ENCODE measurements around the gene ABCC8. TPM values are rescaled to one million over a fixed set of nuclear protein-coding genes. Genes with fewer than 3 reads are reported as not detected.

Gene ABCC8
- polyA plus RNA-seq, 3 donors = 0.71 to 1.1 (median 0.83) TPM

DNA sequence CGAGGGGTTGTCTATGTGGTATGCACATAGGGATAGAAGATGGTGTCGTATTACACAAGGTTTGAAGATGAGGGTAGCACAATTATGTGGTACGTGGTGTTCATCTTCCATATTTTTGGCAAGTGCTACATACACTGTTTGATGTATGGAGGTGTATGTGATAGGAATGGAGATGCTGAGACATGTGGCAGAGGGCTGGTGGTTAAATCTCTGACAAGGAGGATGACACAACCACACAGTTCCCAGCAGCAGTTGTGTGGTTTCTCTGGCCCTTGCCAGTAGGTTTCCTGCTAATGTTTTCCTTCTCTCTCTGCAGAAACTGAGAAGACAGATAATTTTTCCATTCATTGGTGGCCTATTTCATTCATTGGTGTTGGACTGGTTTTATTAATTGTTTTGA lies 108.1 kb downstream of the ABCC8 start:
- DNase-seq (ENCODE audit: low read depth in 3 of 3, low spot score in 2 of 3) = no peak

GRCh38 chr11:17366495-17366894 lies 110.2 kb downstream of the ABCC8 start:
- DNase-seq (ENCODE audit: low read depth in 3 of 3, low spot score in 2 of 3) = no peak

DNA sequence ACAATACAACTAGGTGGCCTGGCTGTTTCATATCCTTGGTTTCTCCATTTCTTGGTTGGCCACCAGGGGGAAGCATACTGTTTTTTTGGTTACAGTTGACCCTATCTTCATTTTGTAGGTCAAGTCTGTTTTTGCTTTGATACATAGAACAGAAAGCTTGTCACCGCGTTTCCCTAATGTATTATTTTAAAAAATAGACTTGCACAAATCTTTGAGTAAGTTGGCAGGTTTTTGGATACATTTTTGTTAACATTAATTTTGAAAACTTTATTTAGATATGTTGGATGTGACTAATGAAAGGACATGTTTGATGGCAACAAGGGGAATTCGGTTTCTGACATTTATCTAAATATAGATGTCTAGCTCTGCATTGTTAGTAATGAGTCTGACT lies 122.0 kb downstream of the ABCC8 start:
- peak in 2 of 3 donors; percentile 54 to 63 for DNase-seq (ENCODE audit: low read depth in 3 of 3, low spot score in 2 of 3)

- DNase-seq (ENCODE audit: low read depth in 3 of 3, low spot score in 2 of 3) = peak in 1 of 3 donors; percentile 13
Observed at GRCh38 chr11:17353821-17354600, 122.6 kb downstream of the ABCC8 start.

- DNase-seq (ENCODE audit: low read depth in 3 of 3, low spot score in 2 of 3) = peak in 2 of 3 donors; percentile 56 to 62
Observed at GRCh38 chr11:17352950-17353820, 123.5 kb downstream of the ABCC8 start.

DNA sequence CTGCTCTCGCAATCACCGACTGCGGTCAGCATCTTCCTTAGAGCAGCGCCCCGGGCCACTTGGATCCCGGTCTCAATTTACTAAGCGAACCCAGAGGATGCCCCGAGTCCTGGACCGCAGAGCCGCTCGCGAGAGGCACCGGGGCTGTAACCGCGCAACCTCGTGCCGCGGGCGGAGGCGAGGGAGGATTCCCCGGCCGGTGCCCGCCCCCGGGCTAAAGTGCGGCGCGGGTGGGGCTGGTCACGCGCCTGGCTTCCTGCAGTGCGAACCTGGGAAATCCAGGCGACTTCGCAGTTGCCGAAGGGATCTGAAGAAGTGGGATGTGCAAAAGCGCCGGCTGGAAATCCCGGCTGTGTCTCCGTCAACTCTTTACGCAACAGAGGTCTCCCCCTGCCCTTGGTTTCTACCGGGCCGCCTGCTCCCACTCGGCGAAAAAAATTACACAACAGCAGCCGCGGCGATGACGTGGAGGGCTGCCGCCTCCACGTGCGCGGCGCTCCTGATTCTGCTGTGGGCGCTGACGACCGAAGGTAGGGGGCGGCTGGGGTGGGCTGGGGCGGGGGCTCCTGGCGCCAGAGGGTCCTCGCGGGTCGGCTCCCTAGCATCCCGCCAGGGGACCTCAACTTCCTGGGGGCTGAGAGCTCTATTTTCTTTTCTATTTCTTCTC lies 125.0 kb downstream of the ABCC8 start, which contains the start of gene NCR3LG1:
Gene NCR3LG1 (plus strand): TSS at position 291 of the 667 bp plus-strand sequence. CDS start 170 bp downstream, at position 461.
- DNase-seq (ENCODE audit: low read depth in 3 of 3, low spot score in 2 of 3) = peak in 1 of 3 donors; percentile 24

DNA sequence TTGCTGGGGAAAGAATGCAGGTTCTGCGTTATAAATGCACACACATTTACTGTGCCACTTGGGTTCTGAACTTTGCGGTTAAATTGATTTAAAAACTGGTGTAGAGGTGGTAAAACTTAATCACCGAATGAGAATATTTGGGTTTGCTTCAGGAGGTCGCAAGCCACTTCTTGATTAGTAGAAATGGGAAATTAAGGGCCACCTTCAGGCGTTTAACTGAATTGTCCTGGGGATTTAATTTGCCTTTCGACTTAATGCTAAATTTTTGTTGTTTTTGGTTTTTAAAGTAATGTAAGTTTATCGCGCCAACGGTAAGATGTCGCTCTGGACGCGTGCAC lies 125.5 kb downstream of the ABCC8 start:
- no peak for DNase-seq (ENCODE audit: low read depth in 3 of 3, low spot score in 2 of 3)

DNA sequence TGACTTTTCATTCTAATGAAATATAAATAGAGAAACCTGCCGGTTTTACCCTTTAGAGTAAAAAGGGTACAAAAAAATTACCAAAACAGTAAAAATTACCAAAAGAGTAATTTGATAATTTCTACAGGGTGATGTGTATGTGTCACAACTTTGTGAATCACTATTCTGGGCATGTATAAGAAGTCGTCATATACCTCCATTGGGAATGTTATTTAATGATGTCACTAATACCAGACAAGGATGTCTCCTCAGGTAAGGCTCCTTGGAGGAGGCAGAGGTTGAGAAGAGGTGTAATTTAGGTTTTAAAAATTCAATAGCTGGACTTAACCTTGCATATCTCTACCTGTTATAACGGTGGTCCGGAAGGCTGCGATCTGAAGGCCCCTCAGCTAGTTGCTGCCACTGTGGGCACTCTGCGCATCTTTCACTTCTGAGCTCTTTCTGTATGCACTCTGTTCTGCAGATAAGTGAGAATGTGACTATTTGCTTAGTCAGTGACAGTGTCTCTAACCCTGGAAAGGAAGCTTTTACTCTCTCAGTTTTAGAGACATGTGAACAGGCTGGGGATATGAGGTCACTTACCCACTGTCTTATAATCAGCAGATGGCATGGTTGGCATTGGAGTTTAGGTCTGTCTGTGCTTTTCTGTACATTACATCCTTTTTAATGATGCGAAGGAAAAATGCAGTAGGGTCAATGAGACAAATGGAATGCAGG lies 126.0 kb downstream of the ABCC8 start:
- no peak for DNase-seq (ENCODE audit: low read depth in 3 of 3, low spot score in 2 of 3)

DNA sequence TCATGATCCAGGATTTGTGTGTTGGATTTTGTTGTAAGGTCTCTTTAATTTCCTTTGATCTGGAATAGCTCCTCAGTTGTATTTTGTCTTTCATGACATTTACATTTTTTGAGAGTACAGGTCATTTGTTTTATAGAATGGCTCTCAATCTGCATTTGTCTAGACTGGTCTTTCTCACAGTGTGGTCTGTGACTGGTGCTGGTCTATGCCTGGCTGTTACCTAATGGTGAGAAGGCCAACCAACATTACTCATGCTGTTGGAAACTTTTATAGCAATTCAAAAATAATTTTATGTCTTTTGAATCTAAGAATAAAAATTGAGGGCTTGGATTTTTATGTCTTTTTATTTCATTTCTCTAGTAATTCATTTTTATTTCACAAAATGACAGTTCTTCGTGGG lies 129.0 kb downstream of the ABCC8 start:
- DNase-seq (ENCODE audit: low read depth in 3 of 3, low spot score in 2 of 3) = no peak

GRCh38 chr11:17343907-17344306 lies 132.7 kb downstream of the ABCC8 start:
- no peak for DNase-seq (ENCODE audit: low read depth in 3 of 3, low spot score in 2 of 3)

GRCh38 chr11:17343257-17343656 lies 133.4 kb downstream of the ABCC8 start:
- no peak for DNase-seq (ENCODE audit: low read depth in 3 of 3, low spot score in 2 of 3)

Other genes starting within 250 kb of the ABCC8 start
- 10 to 100 TPM; 76.3 to 99.9 (median 94.1) TPM for gene NUCB2, start 200.1 kb downstream of the ABCC8 start, polyA plus RNA-seq (ENCODE audit: insufficient read length in 3 of 3)
- 1 to 10 TPM; 1.5 to 1.6 (median 1.6) TPM for gene NCR3LG1, start 125.0 kb downstream of the ABCC8 start, polyA plus RNA-seq (ENCODE audit: insufficient read length in 3 of 3)
- gene KCNJ11, start 88.2 kb downstream of the ABCC8 start, polyA plus RNA-seq (ENCODE audit: insufficient read length in 3 of 3) = 1 to 10 TPM; 1.9 to 2.4 (median 2.3) TPM
- gene USH1C, start 67.6 kb upstream of the ABCC8 start, polyA plus RNA-seq (ENCODE audit: insufficient read length in 3 of 3) = 10 to 100 TPM; 54.8 to 65.4 (median 64.8) TPM
- gene OTOG, start 70.4 kb upstream of the ABCC8 start, polyA plus RNA-seq (ENCODE audit: insufficient read length in 3 of 3) = under 1 TPM; 0.18 to 0.76 (median 0.62) TPM
- not detected for gene MYOD1, start 242.7 kb upstream of the ABCC8 start, polyA plus RNA-seq (ENCODE audit: insufficient read length in 3 of 3)